Lung (tissue), 12 donors: Measurements from ENCODE around the gene FAM43A. TPM values are rescaled to one million over a fixed set of nuclear protein-coding genes. Genes with fewer than 3 reads are reported as not detected.

Source experiments
- ATAC-seq: fragments of 200-7000 bp; cut with Tn5 transposase; one replicate; pipeline ENCODE4 v1.9.1; 2020; ENCODE audit warnings: moderate number of reproducible peaks; ENCODE audit not compliant: insufficient read depth, low FRiP score
- DNase-seq, 3 donors: peaks; one replicate each; pipeline ENCODE4 v3.0.0-alpha.2; 2013 to 2017
- H3K27ac ChIP-seq, 2 donors: one replicate each; pipeline ENCODE4 v1.5.1; 2013; ENCODE audit warnings: mild to moderate bottlenecking in 2 of 2, moderate library complexity in 2 of 2, control low read depth in 1 of 2, inconsistent platforms in 1 of 2, low read depth in 1 of 2, low read length in 1 of 2
- H3K27me3 ChIP-seq, 3 donors: one replicate each; pipeline ENCODE4 v1.5.1; 2013; ENCODE audit warnings: low read length in 2 of 3; ENCODE audit not compliant: control insufficient read depth in 3 of 3, insufficient read depth in 3 of 3
- H3K36me3 ChIP-seq, 4 donors: one replicate each; pipeline ENCODE4 v1.5.1; 2013; ENCODE audit warnings: low read length in 4 of 4, mild to moderate bottlenecking in 1 of 4, moderate library complexity in 1 of 4; ENCODE audit not compliant: control insufficient read depth in 4 of 4, insufficient read depth in 4 of 4
- H3K4me1 ChIP-seq, 5 donors: one replicate each; pipeline ENCODE4 v1.5.1; 2013; ENCODE audit warnings: low read length in 5 of 5, mild to moderate bottlenecking in 2 of 5, moderate library complexity in 1 of 5; ENCODE audit not compliant: control insufficient read depth in 5 of 5, insufficient read depth in 5 of 5
- H3K4me3 ChIP-seq: one replicate; pipeline ENCODE4 v1.5.1; 2013; ENCODE audit warnings: mild to moderate bottlenecking, control low read depth, moderate library complexity
- H3K9ac ChIP-seq, 2 donors: one replicate each; pipeline ENCODE4 v1.5.1; 2013; ENCODE audit warnings: low read length in 2 of 2, control low read depth in 1 of 2; ENCODE audit not compliant: insufficient read depth in 1 of 2
- H3K9me3 ChIP-seq, 4 donors: one replicate each; pipeline ENCODE4 v1.5.1; 2013; ENCODE audit warnings: low read length in 3 of 4, mild to moderate bottlenecking in 1 of 4, moderate library complexity in 1 of 4; ENCODE audit not compliant: control insufficient read depth in 4 of 4, insufficient read depth in 3 of 4
- CTCF ChIP-seq: IDR thresholded peaks from 2 replicates; pipeline ENCODE4 v1.5.1; 2012; ENCODE audit warnings: mild to moderate bottlenecking; ENCODE audit errors: control extremely low read depth, extremely low read depth
- WGBS, 2 donors: extraction: QIAGEN DNeasy Blood & Tissue Kit; methylation state at CpG; one replicate each; pipeline ENCODE4 v1.1.7; 2013; 5-methylcytosine and 5-hydroxymethylcytosine counted together
- polyA plus RNA-seq, 2 donors: library from polyadenylated mRNA; stranded (reverse); fragments of 200-250 nt; gene quantifications; one replicate each; pipeline ENCODE4 v1.2.1, GENCODE V29; 2013
- total RNA-seq, 2 donors: library from RNA; depleted of rRNA in 1 of 2; stranded (reverse); fragments of >200 nt in 1 of 2; gene quantifications; one replicate each; pipeline ENCODE4 v1.2.1, GENCODE V29; 2014 to 2021
- donor health status: control.
- donor health status: control.
- donor health status: Bipolar disorder and iron deficiency.
- donor health status: healthy.
- donor health status: DM: yes; HTN: yes; CAD: no.

Gene FAM43A
- total and polyA plus RNA-seq, 4 donors: 8.4 to 16.4 (median 14.7) TPM

DNA sequence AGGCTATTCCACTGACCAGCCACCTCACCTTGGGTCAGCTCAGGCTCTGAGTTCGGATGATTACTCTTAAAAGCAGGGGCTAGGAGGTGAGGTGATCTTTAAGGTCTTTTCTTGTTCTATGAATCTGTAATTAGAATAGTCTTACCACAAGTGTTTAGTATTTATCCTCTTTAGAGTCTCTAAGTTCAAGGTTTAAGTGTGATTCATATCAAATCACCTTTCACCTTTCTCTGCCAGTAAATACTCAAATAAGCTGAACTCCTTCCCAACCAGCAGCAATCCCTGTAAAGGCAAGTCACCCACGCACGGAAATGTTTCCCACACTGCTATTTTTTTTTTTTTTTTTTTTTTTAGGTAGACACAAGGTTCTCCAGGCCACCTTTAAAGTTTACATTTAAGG, 37.9 kb upstream of the FAM43A start:
- H3K4me3 ChIP-seq: no peak overlapping the region
- no peaks in the 10 kb centered on the region for H3K9me3 ChIP-seq
- no peak overlapping the region for H3K27ac ChIP-seq
- TF ChIP-seq CTCF: no peak
- H3K36me3 ChIP-seq: peaks cover 35 to 61% (median 38%) of the 10 kb centered on the region in 4 donors
- no peaks in the 10 kb centered on the region for H3K4me1 ChIP-seq
- no peaks in the 10 kb centered on the region for H3K27me3 ChIP-seq
- DNase-seq (no peak), ATAC-seq (no peak)
- WGBS, 2 donors: 90 to 94% methylated on average over 3 of the region's 3 CpGs
- H3K9ac ChIP-seq: no peak overlapping the region

DNA sequence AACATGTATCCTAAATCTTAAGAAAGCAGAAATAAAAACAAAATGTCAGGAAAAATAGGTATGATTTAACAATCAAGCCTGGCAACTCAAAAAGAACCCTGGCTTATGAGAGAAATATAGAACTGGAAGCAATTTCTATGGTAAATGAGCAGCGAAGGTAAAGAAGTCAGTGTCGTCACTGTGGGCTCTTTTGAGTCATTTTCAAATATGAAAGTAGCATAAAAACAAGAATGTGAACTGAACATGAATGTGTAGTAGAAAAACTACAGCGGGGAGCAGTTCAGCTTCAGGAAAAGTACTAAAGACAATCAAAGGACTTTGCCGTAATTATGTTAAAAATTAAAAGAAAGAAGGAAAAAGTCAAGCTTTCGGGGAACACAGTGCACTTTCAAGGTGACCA, 31.2 kb upstream of the FAM43A start:
- H3K9me3 ChIP-seq: no peaks in the 10 kb centered on the region
- no peak overlapping the region for H3K27ac ChIP-seq
- peaks cover 27 to 45% (median 35%) of the 10 kb centered on the region in 4 donors for H3K36me3 ChIP-seq
- DNase-seq (no peak), ATAC-seq (no peak)
- TF ChIP-seq CTCF: no peak
- H3K4me1 ChIP-seq: no peaks in the 10 kb centered on the region
- H3K9ac ChIP-seq: no peak overlapping the region
- 92% methylated on average over 5 of the region's 5 CpGs for WGBS, 2 donors
- no peaks in the 10 kb centered on the region for H3K27me3 ChIP-seq
- H3K4me3 ChIP-seq: no peak overlapping the region

- peaks cover 17 to 23% (median 21%) of the 10 kb centered on the region in 4 donors for H3K36me3 ChIP-seq
Measured at GRCh38 chr3:194657439-194657838, 28.2 kb upstream of the FAM43A start.

More at GRCh38 chr3:194657439-194657838, 28.2 kb upstream of the FAM43A start:
- DNase-seq (no peak), ATAC-seq (no peak)
- H3K27me3 ChIP-seq: no peaks in the 10 kb centered on the region
- 80 to 92% methylated on average over 7 of the region's 7 CpGs for WGBS, 2 donors
- no peak overlapping the region for H3K9ac ChIP-seq
- no peaks in the 10 kb centered on the region for H3K9me3 ChIP-seq
- TF ChIP-seq CTCF: no peak
- no peak overlapping the region for H3K27ac ChIP-seq
- H3K4me1 ChIP-seq: peaks cover 0 to 11% (median 2%) of the 10 kb centered on the region in 5 donors
- H3K4me3 ChIP-seq: no peak overlapping the region
